VCaP (cell line): Measurements from ENCODE around the gene NIPAL3.

Source experiments
- H3K27ac ChIP-seq: fragments of 450-650 bp; 2 replicates; pipeline ENCODE4 v1.5.1; 2017
- TF ChIP-seq, protein P1 (sequence below): fragments of 450-650 bp; conservative IDR thresholded peaks from 2 replicates; pipeline ENCODE4 v1.5.1; 2017; ENCODE audit warnings: mild to moderate bottlenecking, moderate library complexity

Gene NIPAL3

GRCh38 chr1:24415334-24415909 lies at the start of gene NIPAL3:
TSS of gene NIPAL3 (plus strand) at chr1:24415802. CDS start at chr1:24419548, 3,746 bp downstream.
- H3K27ac ChIP-seq, result peak within 1 kb of the TSS; percentile 84
- TF ChIP-seq, protein P1, sequence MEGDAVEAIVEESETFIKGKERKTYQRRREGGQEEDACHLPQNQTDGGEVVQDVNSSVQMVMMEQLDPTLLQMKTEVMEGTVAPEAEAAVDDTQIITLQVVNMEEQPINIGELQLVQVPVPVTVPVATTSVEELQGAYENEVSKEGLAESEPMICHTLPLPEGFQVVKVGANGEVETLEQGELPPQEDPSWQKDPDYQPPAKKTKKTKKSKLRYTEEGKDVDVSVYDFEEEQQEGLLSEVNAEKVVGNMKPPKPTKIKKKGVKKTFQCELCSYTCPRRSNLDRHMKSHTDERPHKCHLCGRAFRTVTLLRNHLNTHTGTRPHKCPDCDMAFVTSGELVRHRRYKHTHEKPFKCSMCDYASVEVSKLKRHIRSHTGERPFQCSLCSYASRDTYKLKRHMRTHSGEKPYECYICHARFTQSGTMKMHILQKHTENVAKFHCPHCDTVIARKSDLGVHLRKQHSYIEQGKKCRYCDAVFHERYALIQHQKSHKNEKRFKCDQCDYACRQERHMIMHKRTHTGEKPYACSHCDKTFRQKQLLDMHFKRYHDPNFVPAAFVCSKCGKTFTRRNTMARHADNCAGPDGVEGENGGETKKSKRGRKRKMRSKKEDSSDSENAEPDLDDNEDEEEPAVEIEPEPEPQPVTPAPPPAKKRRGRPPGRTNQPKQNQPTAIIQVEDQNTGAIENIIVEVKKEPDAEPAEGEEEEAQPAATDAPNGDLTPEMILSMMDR, result peak; percentile 95

GRCh38 chr1:24366707-24367106 lies 48.9 kb upstream of the NIPAL3 start:
- TF ChIP-seq, protein P1, result no peak
- H3K27ac ChIP-seq, result no peak overlapping the region

- no peak overlapping the region for H3K27ac ChIP-seq
- TF ChIP-seq, protein P1, result no peak
These were observed 46.4 kb upstream of the NIPAL3 start for GRCh38 chr1:24369199-24369598.

GRCh38 chr1:24369801-24370200 lies 45.8 kb upstream of the NIPAL3 start:
- H3K27ac ChIP-seq, result no peak overlapping the region
- TF ChIP-seq, protein P1, result no peak

- no peak overlapping the region for H3K27ac ChIP-seq
- TF ChIP-seq, protein P1, result no peak
These were observed 42.6 kb upstream of the NIPAL3 start for GRCh38 chr1:24373044-24373443.

DNA sequence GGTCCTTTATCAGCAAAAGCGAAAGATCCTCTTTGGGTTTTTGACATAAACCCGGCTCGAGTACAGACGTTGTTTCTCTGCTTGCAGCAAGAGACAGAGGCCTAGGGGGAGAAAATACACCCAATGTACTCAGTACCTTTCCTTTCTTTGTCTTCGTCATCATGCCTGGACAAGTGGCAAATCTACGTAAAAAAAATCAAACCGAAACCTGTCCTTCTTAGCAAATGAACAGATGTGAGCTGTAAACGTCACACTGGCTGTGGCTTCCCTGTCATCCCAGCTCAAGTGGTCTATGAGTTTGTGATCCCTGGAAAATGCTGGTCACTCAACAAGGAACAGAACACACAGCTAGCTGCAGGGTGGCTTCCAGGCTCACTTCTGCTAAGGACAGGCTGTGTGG lies 41.9 kb upstream of the NIPAL3 start:
- H3K27ac ChIP-seq, result no peak overlapping the region
- TF ChIP-seq, protein P1, result no peak

GRCh38 chr1:24374891-24375786 lies 40.5 kb upstream of the NIPAL3 start:
- TF ChIP-seq, protein P1, result no peak
- no peak overlapping the region for H3K27ac ChIP-seq
